Activated CD4-positive, alpha-beta T cell treated with anti-CD3 and anti-CD28 coated beads, Interleukin-2, amount 50 U/mL, for 48 hours (primary cell): Measurements from ENCODE around the gene MTTP.
"Not testable (repeated sequence)": the region's sequence is repeated elsewhere in the genome, so short reads cannot be mapped to it uniquely, and the experiment has no call there.

Experiments used
- DNase-seq, 2 experiments: peaks; one replicate each; pipeline ENCODE4 v3.0.0-alpha.2; 2020

Gene MTTP

DNA sequence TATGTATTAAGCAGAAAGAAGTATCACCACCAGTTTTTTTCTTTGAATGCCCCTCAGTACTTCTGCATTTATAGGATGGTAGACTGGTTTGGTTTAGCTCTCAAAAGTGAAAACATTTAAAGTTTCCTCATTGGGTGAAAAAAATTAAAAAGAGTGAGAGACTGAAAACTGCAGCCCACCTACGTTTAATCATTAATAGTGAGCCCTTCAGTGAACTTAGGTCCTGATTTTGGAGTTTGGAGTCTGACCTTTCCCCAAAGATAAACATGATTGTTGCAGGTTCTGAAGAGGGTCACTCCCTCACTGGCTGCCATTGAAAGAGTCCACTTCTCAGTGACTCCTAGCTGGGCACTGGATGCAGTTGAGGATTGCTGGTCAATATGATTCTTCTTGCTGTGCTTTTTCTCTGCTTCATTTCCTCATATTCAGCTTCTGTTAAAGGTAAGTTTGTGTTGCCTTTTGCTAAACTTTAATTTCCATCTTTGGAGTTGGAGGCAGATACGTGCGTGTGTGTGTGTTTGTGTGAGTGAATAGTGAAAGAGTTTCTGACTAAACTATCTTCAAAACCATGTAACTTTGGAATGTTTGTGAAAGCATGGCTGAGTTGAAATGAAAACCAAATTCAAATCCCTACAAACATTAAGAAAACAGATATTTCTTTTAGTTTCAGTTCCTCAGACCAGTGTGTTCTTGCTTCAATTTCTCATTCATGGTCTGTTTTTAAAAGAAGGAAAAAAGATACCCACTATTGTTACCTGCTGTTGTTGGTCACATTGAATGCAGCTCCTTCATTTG is at the start of gene MTTP:
Gene MTTP, plus strand, starts transcription at position 295 of the 795 bp plus-strand sequence. Its CDS starts 86 bp downstream, at position 381.
- DNase-seq, result no peak

DNA sequence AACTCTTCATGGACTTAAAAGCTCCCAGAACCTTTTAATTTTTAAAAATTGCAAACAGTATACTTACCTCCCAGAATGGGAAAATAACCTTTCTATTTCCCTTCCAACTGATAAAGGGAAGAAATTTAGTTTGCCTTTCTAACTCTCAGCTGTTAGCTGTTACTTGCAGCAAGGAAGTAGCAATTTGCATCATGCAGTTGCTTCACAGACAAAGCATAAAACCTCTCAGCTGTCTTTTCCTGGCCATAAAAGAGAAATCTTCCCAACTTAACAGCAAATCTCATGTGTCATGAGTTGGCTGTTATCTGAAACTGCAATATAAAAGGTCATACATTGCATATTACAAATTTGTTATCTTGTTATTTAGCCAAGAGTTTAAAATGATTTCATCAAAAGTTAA is 45.4 kb upstream of the MTTP start:
- no peak for DNase-seq

DNA sequence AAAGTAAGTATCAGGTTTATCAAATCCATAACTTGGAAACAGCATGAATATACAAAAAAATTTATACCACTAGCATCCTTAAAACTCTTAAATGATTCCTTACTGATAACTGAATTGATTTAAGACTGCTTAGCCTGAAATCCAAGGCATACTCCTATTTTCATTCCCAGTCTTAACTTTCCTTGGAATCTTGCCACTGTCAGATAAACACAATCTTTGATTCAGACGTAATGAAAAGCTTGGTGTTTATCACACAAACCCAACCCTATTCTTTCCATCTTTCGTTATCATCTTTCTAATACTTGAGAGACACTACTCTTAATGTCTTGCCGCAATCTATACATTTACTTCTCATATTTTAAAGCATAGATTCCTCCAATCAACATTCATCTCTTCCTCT is 44.7 kb upstream of the MTTP start:
- no peak for DNase-seq

DNA sequence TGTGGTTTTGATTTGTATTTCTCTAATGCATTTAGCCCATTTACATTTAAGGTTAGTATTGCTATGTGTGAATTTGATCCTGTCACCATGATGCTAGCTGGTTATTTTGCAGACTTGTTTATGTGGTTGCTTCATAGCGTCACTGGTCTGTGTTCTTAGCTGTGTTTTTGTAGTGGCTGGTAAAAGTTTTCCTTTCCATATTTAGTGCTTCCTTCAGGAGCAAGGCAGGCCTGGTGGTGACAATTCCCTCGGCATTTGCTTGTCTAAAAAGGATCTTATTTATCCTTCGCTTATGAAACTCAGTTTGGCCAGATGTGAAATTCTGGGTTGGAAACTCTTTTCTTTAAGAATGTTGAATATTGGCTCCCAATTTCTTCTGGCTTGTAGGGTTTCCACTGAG is 39.9 kb upstream of the MTTP start:
- DNase-seq, result not testable (repeated sequence)

- no peak for DNase-seq
These were observed 38.4 kb upstream of the MTTP start for GRCh38 chr4:99536271-99536670.

GRCh38 chr4:99536848-99537247 is 37.8 kb upstream of the MTTP start:
- DNase-seq, result no peak

DNA sequence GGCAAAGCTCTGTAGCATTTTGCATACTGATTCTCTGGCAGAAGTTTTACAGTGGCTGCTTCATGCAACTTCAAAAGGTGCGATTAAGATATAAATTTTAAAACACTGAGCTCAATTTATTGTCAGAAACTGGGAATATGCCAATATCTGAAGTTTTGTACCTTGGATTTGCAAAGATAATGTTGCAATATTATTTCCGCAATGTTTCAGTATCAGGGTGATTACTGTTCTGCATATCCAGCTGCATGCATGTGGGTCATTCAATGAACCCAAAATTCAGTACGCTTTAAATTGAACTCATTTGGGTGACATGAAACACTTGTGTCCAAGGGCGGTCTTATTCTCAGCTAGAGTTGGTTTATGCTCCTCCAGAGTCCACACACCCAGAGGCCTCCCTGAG is 37.0 kb upstream of the MTTP start:
- no peak for DNase-seq

DNA sequence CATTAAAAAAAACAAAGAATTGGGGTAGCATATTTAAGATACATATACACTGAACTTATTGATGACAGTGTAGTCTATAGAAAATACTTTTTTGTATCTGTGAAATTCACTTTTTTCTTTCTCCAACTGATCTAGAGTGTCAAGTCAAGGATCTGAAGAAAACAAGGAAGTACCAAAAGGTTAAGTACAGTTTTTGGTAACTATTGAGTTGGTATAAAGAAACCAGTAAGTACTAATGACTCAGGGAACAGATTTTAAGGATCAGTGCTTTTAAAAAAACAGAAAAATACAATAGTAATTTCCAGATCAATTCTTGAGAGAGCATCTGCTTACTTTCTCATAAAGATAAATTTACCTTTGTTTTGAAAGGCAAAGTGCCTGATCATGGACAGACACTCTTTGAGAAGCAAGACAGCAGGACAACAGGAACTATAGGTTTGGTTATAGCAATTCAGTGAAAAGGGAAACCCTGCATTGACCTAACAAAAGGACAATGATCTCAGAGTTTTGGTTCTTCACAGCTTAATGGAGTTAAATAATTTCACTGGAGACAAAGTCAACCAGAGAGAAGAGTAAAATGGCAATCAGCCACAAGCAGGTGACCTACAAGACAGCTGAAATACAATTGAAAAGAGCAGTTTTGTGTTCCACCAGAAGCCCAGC is 34.2 kb upstream of the MTTP start:
- DNase-seq, result no peak

GRCh38 chr4:99552872-99553271 is 21.8 kb upstream of the MTTP start:
- no peak for DNase-seq

DNA sequence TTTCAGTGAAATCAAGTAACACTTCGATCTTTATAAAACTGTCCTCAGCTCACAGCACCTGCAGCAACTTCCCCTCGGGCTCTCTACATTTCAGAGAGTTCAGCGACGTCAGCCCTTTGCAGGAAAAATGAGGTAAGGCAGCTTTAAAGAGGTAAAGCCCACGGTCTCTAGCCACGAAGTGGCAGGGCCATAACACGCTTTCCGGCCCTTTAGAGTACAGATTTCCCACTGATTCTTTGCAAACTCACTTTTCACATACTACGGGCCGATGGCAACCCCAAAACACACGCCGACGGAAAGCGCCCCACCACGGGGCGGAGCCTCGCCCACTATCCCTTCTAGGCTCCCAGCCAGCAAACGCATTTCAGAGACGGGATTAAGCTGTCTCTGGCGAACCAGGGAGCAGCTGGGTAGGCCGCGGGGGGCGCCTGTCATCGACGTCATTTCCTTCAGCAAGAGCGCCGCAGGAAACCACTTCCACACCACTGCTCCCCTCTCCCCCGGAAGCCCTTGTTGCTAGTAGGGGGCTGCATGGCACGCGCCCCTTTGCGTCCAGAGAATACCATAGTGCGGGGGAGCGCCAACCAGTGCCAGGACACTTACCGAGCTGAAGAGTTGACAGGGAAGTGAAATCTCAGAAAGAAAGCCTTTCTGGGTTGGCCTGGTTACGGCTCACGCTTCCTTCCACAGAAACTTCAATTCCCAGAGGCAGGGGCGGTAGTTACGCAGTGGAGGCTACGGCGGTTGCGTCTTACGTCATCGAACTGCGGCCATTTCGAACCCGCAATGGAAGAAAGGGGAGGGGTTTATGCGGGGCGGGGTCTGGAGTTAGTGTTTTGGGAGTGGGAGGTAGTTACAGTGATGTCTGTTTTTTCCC is 11.1 kb upstream of the MTTP start, which contains the start of gene TRMT10A:
Gene TRMT10A, minus strand, starts transcription at position 730 of the 877 bp plus-strand sequence. CDS start 4,701 bp downstream, outside the sequence.
- DNase-seq, result peak; percentile 95 to 97

GRCh38 chr4:99564921-99565320 is 9.7 kb upstream of the MTTP start:
- DNase-seq, result no peak

GRCh38 chr4:99571883-99572282 is 2.7 kb upstream of the MTTP start:
- no peak for DNase-seq

DNA sequence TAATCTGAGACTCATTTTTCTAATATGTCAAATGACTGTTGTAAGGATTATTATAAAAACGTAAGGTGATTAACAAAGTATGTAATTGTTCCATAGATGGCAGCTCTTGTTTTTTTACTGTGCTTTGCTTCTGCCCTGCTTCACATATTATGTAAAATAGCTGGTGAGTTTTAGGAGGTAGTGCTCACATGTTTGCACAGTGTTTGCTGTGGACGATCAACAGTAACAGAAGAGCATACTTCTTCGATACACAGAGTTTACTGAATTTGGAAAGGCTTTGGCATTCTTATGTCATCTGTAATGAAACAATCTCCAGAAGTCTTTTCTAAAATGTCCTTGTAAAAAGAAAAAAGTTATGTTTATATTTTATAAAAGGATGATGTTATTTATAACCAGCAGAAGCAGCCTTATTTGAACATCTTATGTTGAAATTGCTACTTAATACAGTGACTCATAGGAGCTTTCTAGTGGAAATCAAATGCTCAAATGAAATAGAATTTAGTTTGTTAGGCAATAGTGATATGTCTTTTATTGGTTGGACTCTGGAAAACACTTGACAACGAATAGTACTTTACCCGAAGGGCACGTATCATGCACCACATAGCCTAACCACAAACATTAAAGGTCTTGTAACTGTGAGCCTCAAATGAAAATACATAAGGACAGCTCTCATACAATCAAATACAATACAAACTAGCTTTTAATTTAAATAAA is 1.9 kb upstream of the MTTP start:
- DNase-seq, result no peak

DNA sequence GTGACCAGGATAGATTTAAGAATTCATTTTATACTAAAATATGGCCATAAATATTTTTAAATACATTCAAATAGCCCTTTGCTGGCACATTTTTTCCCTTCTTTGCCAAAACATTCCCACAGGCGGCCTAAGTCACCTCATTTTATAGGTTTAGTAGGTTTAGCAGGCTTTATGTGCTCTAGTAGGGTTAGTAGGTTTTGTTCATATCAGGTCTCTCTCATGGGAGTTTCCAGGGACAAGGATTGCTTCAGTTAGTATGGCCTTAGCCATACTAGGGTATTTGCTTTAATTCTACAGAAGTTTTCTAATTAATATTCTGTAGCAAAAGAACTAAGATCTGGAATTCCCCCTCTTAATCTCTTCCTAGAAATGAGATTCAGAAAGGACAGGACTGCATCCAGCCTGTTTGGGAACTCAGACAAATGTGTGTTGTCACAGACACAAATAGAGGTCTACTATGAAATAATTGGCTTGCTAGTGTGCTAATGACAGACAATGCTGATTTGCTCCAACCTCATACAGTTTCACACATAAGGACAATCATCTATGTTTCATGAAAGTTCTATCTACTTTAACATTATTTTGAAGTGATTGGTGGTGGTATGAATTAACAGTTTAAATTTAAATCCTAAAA is 772 bp upstream of the MTTP start:
- no peak for DNase-seq

DNA sequence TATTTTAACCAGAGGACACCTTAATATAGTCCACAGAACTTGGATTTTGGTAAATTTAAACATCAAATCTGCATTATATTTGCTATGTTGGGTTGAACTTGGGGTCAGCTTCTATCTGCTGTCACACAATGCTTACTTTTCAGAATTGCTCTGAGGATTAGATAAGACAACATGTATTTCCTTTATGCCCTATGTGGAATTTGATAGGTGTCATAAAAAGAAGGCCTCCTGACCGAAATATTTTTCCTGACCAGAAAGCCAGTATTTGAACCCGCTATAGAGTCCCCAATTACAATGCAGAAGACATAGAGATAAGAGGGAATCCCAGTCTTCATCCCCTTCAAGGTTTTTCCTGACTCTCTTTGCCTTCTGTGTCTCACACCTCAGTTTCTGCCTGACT is 4.1 kb downstream of the MTTP start:
- DNase-seq, result no peak

GRCh38 chr4:99585516-99585915 is 10.9 kb downstream of the MTTP start:
- no peak for DNase-seq

GRCh38 chr4:99586322-99586721 is 11.7 kb downstream of the MTTP start:
- no peak for DNase-seq

GRCh38 chr4:99586797-99587196 is 12.2 kb downstream of the MTTP start:
- no peak for DNase-seq

DNA sequence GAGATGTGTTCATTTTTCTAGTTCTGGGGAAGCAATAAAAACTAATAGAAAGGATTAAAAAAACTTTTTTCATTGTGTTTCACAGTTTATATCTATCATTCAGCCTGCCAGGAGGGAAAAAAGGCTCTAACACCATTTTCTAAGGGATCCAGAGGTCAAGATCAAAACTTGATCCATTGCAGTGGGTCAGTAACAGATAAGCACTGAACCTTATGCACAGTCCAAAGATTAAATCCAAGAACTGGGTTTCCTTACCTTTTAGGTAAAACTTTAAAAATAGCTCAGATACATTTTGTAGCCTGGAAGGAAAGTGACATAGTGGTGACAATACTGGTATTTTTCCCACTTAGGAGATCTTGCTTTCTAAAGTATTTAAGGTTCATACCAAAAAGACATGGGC is 12.7 kb downstream of the MTTP start:
- DNase-seq, result no peak

DNA sequence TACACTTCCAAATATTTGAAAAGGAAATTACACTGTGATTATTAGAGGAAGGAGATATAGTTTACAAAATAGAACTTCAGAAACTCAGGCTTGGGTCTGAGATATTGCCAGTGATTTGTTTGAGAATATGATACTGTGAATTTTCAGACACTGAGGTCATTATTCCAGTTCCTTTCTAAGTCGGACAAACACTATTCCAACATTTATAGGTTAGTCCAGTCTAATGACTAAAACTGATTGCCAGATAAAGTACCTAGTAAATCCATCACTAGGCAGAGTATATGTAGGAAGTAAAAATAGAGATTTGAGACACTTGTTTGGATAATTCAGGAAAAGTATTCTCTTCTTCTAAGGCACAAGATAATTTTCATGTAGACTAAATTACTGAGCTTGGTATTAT is 13.2 kb downstream of the MTTP start:
- DNase-seq, result no peak

DNA sequence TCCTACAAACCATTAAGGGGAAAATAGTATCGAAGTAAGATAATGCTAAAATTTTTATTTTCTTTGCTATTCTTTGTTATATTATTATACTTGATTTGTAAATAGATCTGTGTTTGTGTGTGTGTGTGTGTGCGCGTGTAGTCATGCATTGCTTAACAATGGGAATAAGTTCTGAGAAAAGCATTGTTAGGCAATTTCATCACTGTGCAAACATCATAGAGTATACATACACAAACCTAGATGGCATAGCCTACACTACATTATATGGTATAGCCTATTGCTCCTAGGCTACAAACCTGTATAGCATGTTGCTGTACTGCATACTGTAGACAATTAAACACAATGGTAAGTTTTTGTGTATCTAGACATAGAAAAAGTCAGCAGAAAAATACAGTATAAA is 17.1 kb downstream of the MTTP start:
- DNase-seq, result no peak
